Measurements from ENCODE around the gene KLF16.
A peak's percentile ranks its signal among the peaks of the same experiment; 100 is the strongest.

The KLF16 gene

DNA sequence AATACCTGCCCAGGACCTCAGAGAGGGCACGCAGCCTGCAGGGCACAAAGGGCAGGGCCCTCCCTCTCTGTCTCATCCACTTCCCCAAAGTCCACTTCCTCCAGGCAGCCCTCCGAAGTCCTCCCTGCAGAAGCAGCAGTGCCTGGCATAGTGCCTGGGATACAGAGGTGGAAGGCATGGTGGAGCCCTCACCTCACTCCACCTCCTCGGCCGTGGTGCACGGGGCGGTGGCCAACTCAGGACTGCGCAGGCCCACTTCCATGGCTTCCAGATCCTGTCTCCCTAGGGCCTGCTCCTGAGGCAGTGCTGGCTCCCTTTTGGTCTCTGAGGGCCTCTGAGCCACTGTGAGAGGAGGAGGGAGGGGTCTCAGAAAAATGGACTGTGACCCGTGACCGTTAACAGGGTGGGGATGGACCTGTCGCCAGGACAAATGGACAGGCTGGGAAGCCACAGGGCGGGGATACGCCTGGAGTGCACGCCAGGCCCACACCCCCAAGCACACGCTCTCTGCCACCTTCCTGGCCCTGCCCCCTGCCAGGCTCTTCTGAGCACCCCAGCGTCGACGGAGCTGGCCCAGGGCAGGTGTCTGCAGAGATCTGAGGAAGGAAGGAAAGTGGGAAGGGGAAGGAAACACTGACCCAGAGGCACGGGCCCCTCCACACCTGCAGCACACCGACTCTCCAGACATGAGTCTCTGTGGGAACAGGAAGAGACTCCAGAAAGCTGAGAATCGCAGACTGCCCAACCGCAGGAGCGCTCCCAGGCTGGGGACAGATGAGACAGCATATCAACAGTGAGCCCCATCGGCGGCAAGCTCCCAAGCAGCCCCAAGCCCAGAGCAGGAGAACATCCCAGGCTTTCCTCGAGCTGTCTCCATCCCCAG lies 23.5 kb downstream of the KLF16 start:
- DNase-seq, result no peak

DNA sequence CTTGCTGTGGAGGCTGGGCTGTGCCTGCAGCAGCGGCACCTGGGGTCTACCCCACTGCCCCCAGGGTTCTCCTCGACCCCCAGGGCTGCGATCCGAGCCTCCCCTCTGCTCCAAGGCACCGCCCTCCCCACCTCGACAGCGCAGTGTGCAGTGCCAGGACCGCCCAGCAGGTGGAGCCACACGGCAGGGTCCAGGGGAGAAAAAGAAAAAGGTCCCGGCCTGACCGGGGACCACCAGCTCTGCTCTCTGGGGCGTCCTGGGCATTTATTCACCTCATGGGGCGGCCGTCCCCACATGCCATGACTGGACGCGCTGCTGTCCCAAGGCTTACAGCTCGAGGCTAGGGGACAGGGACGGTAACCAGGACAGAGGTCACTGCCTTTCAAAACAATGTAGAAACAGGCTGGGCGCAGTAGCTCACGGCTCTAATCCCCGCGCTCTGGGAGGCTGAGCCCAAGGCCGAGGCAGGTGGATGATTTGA lies 25.7 kb downstream of the KLF16 start:
- DNase-seq, result peak; percentile 75

DNA sequence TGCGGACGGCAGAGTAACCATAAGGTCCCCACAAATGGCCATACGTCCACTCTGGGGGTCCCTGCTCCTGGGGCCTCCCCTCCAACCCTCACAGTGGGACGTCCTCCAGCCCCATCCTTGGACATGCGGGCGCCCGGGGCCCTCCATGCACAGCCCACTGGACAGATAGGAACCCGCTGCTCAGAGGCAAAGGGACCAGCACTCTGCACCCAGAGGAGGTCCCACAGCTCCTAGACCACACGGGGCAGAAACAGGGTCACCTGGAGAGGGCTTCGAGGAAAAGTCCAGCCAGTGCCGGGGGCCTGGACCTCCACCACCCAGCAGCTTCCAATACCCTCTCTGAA lies 26.2 kb downstream of the KLF16 start:
- DNase-seq, result no peak

DNA sequence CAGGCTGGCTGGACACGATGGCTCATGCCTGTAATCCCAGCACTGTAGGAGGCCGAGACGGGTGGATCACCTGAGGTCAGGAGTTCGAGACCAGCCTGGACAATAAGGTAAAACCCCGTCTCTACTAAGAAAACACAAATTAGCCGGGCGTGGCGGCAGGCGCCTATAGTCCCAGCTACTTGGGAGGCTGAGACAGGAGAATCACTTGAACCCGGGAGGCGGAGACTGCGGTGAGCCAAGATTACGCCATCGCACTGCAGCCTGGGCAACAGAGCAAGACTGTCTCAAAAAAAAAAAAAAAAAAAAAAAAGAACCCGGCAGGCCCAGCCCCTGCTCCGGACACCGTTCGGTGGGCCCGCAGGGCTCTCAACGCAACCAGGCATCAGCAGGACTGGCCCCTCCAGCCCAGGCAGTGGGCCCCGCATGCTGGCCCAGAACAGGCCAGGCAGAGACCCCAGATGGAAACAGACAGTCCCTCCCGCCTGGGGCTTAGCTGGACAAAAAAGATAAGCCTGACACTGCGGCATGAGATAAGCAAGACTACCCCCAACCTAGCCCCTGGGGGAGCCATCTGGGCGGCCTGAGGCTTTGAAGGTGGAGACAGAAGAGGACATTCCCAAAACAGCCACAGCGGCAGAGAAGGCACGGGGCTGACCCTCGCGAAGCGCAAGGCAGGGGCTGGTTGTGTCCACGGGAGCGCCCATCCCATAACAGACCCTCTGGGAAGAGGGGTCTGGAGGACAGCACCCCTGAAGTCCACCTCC lies 26.7 kb downstream of the KLF16 start:
- no peak for DNase-seq

DNA sequence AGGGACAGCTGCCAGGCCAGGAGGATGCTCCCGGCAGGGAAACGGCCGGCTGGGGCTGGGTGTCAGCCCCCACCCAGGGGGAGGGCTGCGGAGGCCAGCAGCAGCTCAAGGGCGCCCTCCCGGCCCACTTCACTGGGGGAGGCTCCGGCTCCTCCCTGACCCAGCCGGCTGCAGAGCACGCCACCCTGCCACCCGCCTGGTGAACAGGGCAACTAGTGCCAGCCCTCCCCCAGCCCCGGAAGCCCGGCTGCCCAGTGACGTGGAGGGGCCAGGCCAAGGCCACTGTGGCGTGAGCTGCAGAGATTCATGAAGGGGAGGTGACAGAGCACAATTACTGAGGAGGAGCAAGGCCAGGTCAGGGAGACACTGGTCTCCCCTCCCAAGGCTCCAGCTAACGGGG lies 29.8 kb downstream of the KLF16 start:
- DNase-seq, result no peak

DNA sequence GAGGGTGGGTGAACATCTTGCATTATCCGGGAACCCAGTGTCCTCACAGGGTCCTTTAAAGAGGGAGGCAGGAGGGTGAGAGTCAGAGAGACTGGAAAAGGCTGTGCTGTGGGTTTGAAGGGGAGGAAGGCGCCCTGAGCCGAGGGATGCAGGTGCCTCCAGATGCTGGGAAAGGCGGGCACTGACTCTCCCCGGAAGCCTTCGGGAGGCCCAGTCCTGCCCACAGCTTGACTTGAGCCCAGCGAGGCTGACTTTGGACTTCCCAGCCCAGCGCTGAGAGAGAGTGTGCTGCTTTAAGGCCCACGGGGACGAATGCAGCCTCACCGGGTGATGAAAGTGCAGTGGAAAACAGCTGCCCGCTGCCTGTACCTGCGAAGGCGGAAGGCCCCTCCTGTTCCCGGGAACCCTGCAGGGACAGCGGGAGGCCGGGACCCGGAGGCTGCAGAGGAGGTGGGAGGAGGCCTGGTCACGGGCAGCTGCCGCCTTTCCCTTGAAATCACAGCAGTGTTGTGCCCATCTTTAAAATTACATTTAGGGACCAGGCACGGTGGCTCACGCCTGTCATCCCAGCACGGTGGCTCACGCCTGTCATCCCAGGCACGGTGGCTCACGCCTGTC lies 31.2 kb downstream of the KLF16 start:
- DNase-seq, result no peak

DNA sequence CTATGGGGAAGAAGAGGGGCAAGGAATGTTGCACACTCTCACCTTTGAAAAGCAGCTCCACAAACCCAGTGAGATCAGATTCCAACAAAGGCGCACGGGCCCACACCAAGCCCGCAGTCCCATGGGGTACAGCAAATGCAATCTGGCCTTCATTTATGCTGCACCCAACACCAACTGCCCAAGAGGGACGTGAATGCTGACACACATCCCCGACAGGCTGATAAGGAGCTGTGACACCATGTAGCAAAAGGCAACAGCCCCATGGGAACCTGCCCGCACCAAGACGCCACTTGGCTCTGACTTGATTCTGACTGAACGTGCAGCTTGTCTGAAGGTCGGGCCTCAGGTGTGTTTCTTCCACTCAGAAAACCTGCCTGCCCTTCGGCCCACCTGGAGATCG lies 32.4 kb downstream of the KLF16 start:
- DNase-seq, result no peak

DNA sequence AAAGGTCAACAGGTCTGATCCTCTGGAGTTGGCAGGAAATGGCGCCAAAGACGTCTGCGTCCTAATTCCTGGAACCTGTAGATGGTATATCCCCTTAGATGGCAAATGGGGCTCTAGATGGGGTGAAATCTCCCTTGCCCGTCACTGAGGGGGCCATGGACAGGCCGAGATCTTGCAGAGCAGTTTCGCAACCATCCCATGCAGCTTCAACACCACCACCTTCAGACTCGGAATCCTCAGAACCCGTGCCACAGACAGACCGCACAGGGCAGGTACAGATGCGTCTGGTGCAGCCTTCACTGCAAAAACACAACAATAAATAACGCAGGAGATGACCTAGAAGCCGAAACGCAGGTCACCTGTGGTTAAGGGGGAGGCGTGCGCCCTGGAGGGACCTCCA lies 32.8 kb downstream of the KLF16 start:
- DNase-seq, result no peak

DNA sequence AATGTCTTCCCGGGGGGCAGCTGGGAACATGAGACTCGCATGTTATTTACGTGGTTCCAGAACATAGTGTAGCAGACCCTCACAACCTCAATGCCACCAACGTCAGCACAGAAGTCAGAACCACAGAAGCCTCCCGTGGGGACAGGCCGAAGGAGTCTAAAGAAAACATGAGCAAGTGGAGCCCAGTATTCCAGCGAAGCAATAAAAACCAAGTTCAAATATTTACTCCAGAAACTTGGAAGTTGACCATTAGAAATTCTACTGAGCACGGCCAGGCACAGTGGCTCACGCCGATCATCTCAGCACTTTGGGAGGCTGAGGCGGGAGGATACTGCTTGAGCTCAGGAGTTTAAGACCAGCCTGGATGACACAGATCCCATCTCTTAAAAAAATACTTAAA lies 33.4 kb downstream of the KLF16 start:
- DNase-seq, result no peak

DNA sequence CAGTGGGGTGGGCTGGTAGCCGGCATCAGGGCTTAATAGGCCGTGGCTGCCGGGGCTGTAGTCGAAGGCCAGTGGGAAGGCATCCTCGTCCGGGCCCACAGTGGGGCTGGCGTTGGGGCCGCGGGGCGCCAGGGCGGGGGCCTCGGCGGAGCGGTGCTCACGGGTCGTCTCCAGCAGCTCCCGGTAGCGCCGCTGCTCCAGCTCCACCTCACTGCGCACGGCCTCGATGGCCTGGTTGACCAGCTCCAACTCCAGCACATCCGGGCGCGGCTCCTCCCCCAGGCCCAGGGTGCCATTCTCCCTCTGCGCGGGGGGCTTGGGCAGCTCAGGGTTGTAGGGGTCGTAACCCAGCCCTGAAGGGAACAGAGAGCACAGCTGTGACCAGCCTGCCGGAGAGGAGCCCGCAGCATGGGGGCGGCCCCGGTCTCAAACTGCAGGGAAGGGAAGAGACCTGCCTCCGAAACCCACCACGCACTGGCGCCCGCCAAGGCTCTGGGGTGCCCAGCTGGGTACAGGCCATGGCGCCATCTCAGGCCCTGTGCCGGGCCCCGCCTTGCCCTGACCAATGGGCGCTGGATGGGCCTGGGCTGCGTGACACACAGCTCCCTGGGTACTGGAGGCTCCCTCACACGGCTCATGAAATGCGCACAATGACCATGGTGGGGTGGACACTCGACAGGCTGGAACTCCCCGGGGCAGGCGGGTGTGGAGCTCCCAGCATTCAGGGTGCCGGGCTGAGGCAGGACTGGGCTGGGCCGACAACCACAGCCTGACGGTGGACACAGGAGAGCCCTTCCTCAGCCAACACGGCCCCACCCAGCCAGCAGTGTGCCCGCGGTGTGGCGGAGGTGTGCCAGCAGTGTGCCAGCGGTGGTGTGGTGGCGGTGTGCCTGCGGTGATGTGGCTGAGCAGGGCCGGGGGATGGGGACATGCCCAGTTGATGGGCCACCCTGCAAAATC lies 34.8 kb downstream of the KLF16 start:
- DNase-seq, result no peak

DNA sequence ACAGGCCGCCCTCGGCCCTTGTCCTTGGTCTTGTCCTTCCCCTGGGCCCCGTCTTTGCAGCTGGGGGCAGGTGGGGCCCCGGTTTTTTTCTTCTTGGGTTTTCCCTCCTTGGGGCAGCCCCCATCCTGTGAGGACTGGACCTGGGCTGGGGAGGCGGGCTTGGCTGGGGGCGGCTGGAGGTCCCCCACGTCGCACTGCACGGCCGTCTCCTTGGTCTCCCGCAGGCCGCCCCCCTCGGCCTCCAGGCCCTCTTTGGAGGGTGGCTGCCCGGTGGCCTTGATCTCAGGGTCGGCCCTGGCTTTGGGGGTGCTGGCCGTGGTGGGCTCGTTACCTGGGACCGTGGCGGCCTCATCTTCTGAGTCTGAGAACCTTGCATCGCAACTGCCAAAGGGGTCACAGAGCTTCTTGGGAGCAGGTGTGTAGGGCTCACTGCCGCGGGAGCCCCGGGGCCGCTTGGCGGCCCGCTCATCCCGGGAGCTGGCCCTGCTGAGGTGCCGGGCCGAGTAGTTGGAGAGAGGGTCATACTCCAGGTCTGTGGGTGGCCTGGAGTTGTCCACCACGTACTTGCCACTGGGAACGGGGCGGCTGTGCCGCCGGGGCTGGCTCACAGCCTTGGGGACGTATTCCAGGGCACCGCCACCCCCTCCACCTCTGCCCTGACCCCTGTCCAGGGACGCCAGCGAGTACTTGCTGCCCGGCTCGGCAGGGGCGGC lies 35.7 kb downstream of the KLF16 start:
- DNase-seq, result no peak

DNA sequence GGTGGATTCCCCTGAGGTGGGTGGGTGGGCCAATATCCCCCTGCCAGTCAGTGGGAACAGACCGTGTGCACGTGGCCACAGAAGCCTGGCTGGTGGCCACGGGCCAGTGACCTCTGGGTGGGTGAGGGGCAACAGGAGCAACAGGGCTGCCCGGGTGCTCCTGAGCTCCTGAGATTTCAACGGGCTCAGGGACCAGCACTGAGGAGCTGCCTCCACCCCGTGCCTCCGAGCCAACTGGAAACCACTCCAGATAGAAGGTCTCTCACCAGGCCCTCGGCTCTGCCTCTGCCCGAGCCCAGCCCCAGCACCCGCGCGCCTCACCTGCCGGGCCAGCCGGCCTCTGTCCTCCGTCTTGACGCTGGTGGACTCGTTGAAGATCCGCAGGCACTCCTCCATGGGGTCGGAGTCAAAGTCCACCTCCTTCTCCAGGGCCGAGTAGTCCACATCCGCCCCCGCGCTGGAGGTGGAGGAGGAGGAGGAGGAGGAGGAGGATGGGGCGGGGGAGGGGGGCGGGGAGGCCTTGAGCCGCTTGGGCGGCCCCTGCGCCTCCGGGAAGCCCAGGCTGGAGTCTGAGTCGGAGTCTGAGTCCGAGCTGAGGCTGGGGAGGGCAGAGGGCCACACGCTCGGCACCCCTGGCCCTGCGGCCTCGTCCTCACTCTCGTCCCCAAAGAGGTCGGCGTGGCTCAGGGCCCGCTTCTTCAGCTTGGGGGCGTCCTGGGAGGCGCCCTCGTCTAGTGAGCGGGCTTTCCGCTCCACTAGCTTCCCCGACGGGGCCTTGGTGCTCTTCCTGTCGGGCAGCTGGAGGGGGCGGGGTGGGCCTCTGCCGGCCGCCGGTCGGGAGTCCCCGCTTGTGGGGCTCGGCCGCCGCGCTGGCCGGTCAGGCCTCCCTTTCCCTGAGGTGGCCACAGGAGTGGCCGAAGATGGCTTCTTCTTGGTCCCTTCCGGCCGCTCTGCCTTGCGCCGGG lies 36.5 kb downstream of the KLF16 start:
- peak; percentile 48 for DNase-seq

DNA sequence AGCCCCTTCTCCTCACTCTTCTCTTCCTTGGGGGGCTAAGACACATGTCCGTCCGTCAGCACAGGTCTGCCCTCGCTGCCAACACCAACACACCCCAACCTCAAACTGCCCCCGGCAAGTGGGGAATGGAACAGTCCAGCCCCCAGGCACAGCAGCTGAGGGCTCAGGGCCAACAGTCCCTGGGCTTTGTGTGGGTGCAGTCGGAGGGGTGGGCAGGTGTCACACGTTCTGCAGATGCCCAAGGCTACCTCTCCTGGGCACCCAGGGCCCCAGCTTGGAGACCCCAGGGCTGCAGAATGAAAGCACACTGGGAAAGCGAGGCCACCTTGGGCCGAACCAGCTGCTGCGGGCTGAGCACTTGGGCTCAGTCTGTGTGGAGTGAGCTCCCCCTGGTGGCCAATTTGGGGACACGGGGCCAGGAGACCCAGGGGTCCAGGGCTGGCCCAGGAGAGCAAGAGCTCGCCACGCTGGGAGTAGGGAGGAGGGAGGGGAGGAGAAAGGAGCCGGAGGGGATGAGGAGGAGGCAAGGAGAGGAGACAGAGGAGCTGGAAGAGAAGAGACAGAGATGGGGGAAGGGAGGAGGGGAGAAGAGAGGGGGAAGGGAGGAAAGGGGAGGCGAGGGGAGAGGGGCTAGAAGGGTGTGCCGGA lies 37.3 kb downstream of the KLF16 start:
- peak; percentile 90 for DNase-seq

DNA sequence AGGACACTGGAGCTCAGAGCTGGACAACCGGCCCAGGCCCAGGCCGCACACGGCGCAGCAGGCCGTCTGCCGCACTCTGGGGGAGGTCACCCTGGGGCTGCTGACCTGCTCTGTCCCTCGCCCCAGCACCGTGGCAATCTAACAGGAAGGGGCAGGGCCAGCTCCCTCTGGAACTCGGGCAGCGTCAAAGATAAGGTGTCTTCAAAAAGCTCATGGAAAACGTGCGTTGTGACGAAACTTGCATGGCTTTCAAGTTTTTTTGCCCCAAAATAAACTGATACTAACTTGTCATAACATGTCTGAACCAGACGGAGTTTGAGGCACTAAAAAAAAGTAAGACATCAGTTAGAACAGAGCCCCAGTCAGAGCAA lies 39.1 kb downstream of the KLF16 start:
- no peak for DNase-seq

DNA sequence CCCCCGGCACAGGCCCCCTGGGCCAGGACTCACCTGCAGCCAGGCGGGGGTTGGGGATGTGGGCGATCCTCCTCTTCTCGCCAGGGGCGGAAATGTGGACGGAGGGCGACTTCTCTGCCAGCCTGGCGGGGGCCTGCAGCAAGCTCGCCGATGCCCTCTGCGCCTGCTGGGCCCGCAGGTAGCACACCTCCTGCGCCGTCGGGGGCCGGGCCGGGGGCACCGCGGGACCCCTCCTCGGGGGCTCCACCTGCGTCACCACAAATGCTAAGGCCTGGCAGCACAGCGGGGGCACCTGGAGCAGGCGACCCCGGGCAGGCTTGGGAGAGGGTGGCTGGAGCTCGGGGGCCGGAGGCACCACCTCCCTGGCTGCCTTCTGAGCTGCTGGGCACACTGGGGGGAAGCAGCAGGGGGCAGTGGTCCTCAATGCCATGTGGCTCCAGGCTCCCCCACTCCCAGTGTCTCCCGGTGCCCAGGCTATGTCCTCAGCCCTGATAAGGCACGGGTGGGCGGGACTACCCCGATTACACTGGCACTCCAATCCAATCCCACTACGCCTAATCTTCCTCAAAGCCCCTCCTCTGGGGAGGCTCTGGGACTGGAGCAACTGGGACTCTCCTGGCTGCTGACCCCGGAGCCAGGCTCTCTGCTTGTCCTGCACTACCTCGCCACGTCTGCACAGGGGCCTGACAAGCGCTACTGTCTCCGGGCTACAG lies 39.7 kb downstream of the KLF16 start:
- DNase-seq, result no peak

DNA sequence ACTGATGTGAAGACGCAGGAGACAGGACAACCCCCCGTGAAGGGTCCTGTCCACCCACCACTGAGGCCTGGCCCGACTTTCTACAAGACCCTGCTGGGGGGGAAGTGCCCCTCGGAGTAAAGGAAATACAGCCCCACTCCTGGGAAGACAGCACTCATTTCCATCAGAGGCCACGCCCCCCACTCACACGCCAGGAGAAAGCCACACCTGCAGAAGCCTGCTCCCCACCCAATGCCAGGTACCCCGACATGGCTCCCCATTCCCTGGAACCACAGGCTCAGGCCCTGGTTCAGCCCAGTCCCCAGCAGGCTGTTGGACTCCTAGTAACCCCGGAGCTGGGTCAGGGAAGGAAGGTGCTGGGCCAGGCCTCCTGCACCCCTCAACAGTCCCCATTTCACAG lies 40.4 kb downstream of the KLF16 start:
- no peak for DNase-seq

DNA sequence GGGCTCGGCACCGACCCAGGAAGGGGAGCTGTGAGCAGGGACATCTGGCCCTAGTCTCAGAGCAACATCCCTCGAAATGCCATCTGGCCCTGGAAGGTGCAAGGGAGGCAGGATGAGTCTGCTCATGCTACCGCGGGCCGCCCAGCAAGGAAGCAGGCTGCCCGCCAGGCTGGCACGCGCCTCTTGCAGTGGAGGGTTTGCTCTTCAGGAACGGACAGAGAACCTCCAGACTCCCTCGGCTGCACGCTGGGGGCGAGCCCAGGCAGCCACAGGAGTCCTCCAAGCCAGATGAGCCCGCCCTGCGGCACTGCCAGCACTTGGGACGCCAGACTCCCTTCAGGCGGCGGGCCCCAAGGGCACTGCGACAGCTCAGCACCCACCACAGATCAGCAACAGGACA lies 41.2 kb downstream of the KLF16 start:
- DNase-seq, result no peak

DNA sequence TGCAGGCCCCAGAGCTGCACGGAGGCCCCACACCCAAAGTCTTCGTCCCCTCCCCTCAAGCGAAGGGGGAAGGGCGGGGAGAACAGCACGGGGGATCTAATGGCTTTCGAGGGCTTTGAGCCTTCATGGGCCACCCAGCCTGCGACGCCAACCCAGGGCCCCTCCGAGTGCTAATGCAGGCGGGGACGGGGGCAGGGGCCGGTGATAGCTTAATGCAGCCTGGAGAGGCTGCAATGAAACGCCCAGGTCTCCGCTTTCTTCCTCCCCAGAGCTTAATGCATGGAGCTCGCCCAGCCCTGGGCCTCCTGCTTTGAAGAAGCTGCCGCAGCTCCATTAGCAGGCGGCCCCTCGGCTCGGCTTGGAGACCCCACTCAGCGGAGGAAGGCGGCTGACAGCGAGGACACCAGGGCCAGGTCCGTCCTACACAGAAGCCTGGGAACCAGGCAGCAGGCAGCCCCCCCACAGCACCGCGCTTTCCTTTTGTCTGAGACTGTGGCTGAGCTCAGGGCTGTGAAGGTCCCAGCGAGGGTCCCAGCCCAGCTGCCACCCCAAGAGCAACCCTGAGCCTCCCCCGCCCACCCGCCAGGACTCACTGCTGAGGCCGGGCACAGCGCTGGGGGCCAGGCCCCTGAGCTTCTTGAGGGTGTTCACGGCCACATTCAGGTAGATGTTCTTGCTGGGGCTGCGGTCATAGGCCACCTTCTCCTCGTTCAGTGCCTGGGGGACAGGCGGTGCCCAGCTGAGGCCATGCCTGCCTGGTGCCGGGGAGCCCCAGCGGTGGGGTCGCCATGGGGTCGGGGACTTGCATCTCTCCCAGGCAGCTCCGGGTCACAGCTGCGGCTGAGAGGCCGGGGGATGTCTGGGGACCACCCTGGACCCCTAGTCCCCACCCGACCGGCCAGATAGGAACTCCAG lies 43.8 kb downstream of the KLF16 start:
- DNase-seq, result peak; percentile 83

Data from retina (tissue), 1 donor.